Astrocyte of the spinal cord (primary cell): Measurements from ENCODE around the gene DCTPP1.

Source experiments
- DNase-seq: peaks from one replicate; pipeline ENCODE4 v3.0.0; 2011; ENCODE audit warnings: low read depth, low spot score
- H3K4me3 ChIP-seq: 2 replicates; pipeline ENCODE4 v1.5.1; 2011; ENCODE audit warnings: low read depth, mild to moderate bottlenecking, low read length, moderate library complexity
- CTCF ChIP-seq: IDR thresholded peaks from 2 replicates; pipeline ENCODE4 v1.5.1; 2012; ENCODE audit warnings: low read depth, mild to moderate bottlenecking, low read length, inconsistent platforms
- in situ Hi-C: cut with HindIII; loops from 2 replicates; pipeline ENCODE4 v1.10.0; 2017; ENCODE audit warnings: low sequenced_read_pairs

DCTPP1 gene

GRCh38 chr16:30439720-30440348 is 10.0 kb upstream of the DCTPP1 start:
- no peak for DNase-seq
- no peak for TF ChIP-seq CTCF
- in situ Hi-C loops: no loop called here
- no peak overlapping the region for H3K4me3 ChIP-seq

GRCh38 chr16:30438835-30439234 is 9.0 kb upstream of the DCTPP1 start:
- DNase-seq: no peak
- in situ Hi-C loops: no loop called here
- no peak overlapping the region for H3K4me3 ChIP-seq
- no peak for TF ChIP-seq CTCF

- DNase-seq: no peak
- no peak overlapping the region for H3K4me3 ChIP-seq
- in situ Hi-C loops: no loop called here
- no peak for TF ChIP-seq CTCF
Measured at GRCh38 chr16:30437511-30438046, 7.7 kb upstream of the DCTPP1 start.

GRCh38 chr16:30434852-30435251 is 5.0 kb upstream of the DCTPP1 start:
- in situ Hi-C loops: no loop called here
- H3K4me3 ChIP-seq: no peak overlapping the region
- no peak for TF ChIP-seq CTCF
- no peak for DNase-seq

GRCh38 chr16:30430428-30430970 is 669 bp upstream of the DCTPP1 start:
- no peak for TF ChIP-seq CTCF
- in situ Hi-C loops: no loop called here
- no peak for DNase-seq
- H3K4me3 ChIP-seq: peak overlapping the region; percentile 76

- no peak for TF ChIP-seq CTCF
- DNase-seq: no peak
- peak overlapping the region; percentile 76 for H3K4me3 ChIP-seq
- in situ Hi-C loops: no loop called here
Measured at GRCh38 chr16:30429418-30429677, 482 bp downstream of the DCTPP1 start.
